PC-9 (cell line): Measurements from ENCODE around the gene HIC1.

Source experiments
- CTCF ChIP-seq: fragments of 200-600 bp; sonication (generic); conservative IDR thresholded peaks from 2 replicates; pipeline ENCODE4 v1.6.1; 2017; ENCODE audit warnings: mixed run types, antibody characterized with exemption, mild to moderate bottlenecking, moderate library complexity
- EZH2 ChIP-seq: fragments of 200-600 bp; sonication (generic); IDR thresholded peaks from 2 replicates; pipeline ENCODE4 v1.8.0; 2017; ENCODE audit warnings: antibody characterized with exemption, low read depth

GRCh38 chr17:2110436-2110835 lies 55.5 kb downstream of the HIC1 start:
- TF ChIP-seq CTCF (no peak), EZH2 (no peak)
